ENCODE measurements around the gene BEND3.

DNA sequence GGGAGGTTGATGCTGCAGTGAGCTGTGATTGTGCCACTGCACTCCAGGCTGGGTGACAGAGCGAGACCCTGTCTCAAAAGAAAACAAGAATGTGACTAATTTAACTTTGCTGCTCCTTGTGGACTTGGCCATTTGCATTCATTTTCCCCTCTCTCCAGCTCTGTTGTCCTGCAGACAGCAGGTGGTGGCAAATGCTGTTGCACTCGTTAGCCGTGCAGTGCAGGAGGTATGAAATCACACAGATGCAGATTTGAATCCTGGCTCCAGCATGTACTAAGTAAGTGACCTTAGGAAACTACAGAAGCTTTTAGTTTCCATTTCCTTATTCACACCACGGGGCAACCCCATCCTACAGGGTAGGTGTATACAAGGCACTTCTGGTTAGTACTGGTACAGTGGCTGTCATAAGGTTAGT lies 9.6 kb upstream of the BEND3 start:
- no peak for TF ChIP-seq CTCF (IDR thresholded peaks at IDR 0.05; ENCODE audit: control extremely low read depth in 1 of 3, insufficient read depth in 1 of 3, low read depth in 1 of 3, low read length in 3 of 3)
- no peak for TF ChIP-seq TAF1 (IDR thresholded peaks at IDR 0.05; ENCODE audit: low read depth, low read length)
- no peak for TF ChIP-seq EZH2 (IDR thresholded peaks at IDR 0.05; ENCODE audit: low read depth, low read length, severe bottlenecking)
- no peak for TF ChIP-seq JUN (IDR thresholded peaks at IDR 0.05; ENCODE audit: low read depth, low read length)
